Panc1 (cell line): ENCODE results near the gene BCR.
"Not testable (repeated sequence)": the region's sequence is repeated elsewhere in the genome, so short reads cannot be mapped to it uniquely, and the experiment has no call there.

Experiments used
- POLR2AphosphoS5 ChIP-seq: IDR thresholded peaks from 2 replicates; pipeline ENCODE4 v1.6.1; 2012; ENCODE audit warnings: mild to moderate bottlenecking, low read depth, low read length, moderate library complexity
- TCF7L2 ChIP-seq: IDR thresholded peaks from 2 replicates; pipeline ENCODE4 v1.6.1; 2011; ENCODE audit warnings: mild to moderate bottlenecking, low read depth, low read length, inconsistent platforms
- TF ChIP-seq, protein P1 (sequence below): fragments of 450-650 bp; IDR thresholded peaks from 2 replicates; pipeline ENCODE4 v1.5.1; 2017; ENCODE audit warnings: mild to moderate bottlenecking
- TF ChIP-seq, protein P2 (sequence below), 2 experiments: IDR thresholded peaks; 2 replicates each; pipeline ENCODE4 v1.6.1; 2011 to 2012; ENCODE audit warnings: low read depth in 2 of 2, control low read depth in 1 of 2, low read length in 1 of 2, mild to moderate bottlenecking in 1 of 2, moderate library complexity in 1 of 2; ENCODE audit not compliant: insufficient read depth in 1 of 2

GRCh38 chr22:23311635-23312420 lies 131.5 kb downstream of the BCR start:
- TF ChIP-seq, protein P1, sequence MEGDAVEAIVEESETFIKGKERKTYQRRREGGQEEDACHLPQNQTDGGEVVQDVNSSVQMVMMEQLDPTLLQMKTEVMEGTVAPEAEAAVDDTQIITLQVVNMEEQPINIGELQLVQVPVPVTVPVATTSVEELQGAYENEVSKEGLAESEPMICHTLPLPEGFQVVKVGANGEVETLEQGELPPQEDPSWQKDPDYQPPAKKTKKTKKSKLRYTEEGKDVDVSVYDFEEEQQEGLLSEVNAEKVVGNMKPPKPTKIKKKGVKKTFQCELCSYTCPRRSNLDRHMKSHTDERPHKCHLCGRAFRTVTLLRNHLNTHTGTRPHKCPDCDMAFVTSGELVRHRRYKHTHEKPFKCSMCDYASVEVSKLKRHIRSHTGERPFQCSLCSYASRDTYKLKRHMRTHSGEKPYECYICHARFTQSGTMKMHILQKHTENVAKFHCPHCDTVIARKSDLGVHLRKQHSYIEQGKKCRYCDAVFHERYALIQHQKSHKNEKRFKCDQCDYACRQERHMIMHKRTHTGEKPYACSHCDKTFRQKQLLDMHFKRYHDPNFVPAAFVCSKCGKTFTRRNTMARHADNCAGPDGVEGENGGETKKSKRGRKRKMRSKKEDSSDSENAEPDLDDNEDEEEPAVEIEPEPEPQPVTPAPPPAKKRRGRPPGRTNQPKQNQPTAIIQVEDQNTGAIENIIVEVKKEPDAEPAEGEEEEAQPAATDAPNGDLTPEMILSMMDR: not testable (repeated sequence)
- TF ChIP-seq POLR2AphosphoS5, TCF7L2: not testable (repeated sequence)
- TF ChIP-seq, protein P2, sequence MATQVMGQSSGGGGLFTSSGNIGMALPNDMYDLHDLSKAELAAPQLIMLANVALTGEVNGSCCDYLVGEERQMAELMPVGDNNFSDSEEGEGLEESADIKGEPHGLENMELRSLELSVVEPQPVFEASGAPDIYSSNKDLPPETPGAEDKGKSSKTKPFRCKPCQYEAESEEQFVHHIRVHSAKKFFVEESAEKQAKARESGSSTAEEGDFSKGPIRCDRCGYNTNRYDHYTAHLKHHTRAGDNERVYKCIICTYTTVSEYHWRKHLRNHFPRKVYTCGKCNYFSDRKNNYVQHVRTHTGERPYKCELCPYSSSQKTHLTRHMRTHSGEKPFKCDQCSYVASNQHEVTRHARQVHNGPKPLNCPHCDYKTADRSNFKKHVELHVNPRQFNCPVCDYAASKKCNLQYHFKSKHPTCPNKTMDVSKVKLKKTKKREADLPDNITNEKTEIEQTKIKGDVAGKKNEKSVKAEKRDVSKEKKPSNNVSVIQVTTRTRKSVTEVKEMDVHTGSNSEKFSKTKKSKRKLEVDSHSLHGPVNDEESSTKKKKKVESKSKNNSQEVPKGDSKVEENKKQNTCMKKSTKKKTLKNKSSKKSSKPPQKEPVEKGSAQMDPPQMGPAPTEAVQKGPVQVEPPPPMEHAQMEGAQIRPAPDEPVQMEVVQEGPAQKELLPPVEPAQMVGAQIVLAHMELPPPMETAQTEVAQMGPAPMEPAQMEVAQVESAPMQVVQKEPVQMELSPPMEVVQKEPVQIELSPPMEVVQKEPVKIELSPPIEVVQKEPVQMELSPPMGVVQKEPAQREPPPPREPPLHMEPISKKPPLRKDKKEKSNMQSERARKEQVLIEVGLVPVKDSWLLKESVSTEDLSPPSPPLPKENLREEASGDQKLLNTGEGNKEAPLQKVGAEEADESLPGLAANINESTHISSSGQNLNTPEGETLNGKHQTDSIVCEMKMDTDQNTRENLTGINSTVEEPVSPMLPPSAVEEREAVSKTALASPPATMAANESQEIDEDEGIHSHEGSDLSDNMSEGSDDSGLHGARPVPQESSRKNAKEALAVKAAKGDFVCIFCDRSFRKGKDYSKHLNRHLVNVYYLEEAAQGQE (IDR thresholded peaks at IDR 0.05; ENCODE audit: insufficient read depth in 1 of 2, low read depth in 2 of 2, low read length in 1 of 2): not testable (repeated sequence)
